Measurements from ENCODE around the gene F5. TPM values are rescaled to one million over a fixed set of nuclear protein-coding genes. Genes with fewer than 3 reads are reported as not detected.
"Not testable (repeated sequence)": the region's sequence is repeated elsewhere in the genome, so short reads cannot be mapped to it uniquely, and the experiment has no call there.

Gene F5
- total and polyA plus RNA-seq, 2 donors (not counting 1 experiment from before 2014, with no cell fraction given), result 0.01 to 0.27 TPM

DNA sequence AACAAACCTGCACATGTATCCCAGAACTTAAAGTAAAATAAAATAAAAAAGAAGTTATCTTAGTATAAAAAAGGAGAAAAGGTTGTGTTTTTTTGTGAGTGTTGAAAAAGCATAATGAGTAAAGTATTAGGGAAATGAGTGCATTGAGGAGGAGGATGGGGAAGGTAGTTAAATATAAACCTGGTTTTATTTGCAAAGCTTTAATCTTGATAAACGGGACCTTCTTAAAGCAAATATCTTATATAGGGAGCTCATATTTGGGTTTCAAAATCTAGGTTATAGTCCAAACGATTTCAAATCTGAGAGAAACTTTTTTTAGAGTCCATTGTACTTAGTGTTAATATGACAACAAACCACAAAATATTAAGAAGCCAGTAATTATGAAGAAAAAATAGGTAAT lies 78.9 kb downstream of the F5 start:
- Histone ChIP-seq H3K79me2 (ENCODE audit: control insufficient read depth, insufficient read depth, low read length) (no peaks in the 10 kb centered on the region), H3K27ac (ENCODE audit: low read length in 2 of 2) (no peak overlapping the region), H3K4me3 (ENCODE audit: control extremely low read depth in 1 of 5, extremely low read depth in 1 of 5, insufficient read depth in 1 of 5, low read depth in 2 of 5, low read length in 4 of 5) (no peak overlapping the region), H3K4me2 (replicated peaks; ENCODE audit: low read depth, low read length, poor library complexity, severe bottlenecking) (no peak overlapping the region), H4K20me1 (ENCODE audit: control insufficient read depth, insufficient read depth, low read length, poor library complexity, severe bottlenecking) (no peaks in the 10 kb centered on the region), H2AFZ (ENCODE audit: insufficient read depth, low read depth, low read length, poor library complexity, severe bottlenecking) (no peak overlapping the region), H3K36me3 (replicated peaks in 1 of 2; ENCODE audit: control extremely low read depth in 1 of 2, control insufficient read depth in 1 of 2, extremely low read depth in 1 of 2, insufficient read depth in 2 of 2, low read length in 1 of 2) (no peaks in the 10 kb centered on the region), H3K4me1 (ENCODE audit: control insufficient read depth in 2 of 2, insufficient read depth in 2 of 2, low read length in 2 of 2) (peaks cover 3 to 5% of the 10 kb centered on the region in 2 donors), H3K9ac (ENCODE audit: low read length) (no peak overlapping the region), H3K9me3 (ENCODE audit: control extremely low read depth in 1 of 3, control insufficient read depth in 2 of 3, insufficient read depth in 1 of 3, low read length in 2 of 3) (peaks cover 0 to 3% (median 0%) of the 10 kb centered on the region in 3 donors), H3K27me3 (replicated peaks in 1 of 4; ENCODE audit: control extremely low read depth in 1 of 4, control insufficient read depth in 3 of 4, insufficient read depth in 4 of 4, low read length in 3 of 4) (no peaks in the 10 kb centered on the region)
- WGBS (ENCODE audit: insufficient coverage), result no CpG with 5 or more reads among the region's 2 CpGs
- H3K4me1 Mint-ChIP-seq, result peaks cover 6% of the 10 kb centered on the region
- no peaks in the 10 kb centered on the region for H3K27me3 Mint-ChIP-seq
- ATAC-seq (ENCODE audit: low read depth) (no peak), DNase-seq (no peak)
- no peaks in the 10 kb centered on the region for H3K9me3 Mint-ChIP-seq (ENCODE audit: insufficient read depth)
- intact Hi-C loops (cut with micrococcal nuclease), result no loop called here
- CTCF ChIA-PET, result no interaction called here
- TF ChIP-seq EZH2 (IDR thresholded peaks at IDR 0.05; ENCODE audit: borderline replicate concordance, insufficient read depth, low read depth, low read length, poor library complexity, severe bottlenecking), result no peak
- TF ChIP-seq, protein P1, sequence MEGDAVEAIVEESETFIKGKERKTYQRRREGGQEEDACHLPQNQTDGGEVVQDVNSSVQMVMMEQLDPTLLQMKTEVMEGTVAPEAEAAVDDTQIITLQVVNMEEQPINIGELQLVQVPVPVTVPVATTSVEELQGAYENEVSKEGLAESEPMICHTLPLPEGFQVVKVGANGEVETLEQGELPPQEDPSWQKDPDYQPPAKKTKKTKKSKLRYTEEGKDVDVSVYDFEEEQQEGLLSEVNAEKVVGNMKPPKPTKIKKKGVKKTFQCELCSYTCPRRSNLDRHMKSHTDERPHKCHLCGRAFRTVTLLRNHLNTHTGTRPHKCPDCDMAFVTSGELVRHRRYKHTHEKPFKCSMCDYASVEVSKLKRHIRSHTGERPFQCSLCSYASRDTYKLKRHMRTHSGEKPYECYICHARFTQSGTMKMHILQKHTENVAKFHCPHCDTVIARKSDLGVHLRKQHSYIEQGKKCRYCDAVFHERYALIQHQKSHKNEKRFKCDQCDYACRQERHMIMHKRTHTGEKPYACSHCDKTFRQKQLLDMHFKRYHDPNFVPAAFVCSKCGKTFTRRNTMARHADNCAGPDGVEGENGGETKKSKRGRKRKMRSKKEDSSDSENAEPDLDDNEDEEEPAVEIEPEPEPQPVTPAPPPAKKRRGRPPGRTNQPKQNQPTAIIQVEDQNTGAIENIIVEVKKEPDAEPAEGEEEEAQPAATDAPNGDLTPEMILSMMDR (IDR thresholded peaks at IDR 0.05), result no peak
- POLR2A ChIA-PET, result no interaction called here
- no peak overlapping the region for H3K27ac Mint-ChIP-seq
- H3K4me3 Mint-ChIP-seq, result no peak overlapping the region

DNA sequence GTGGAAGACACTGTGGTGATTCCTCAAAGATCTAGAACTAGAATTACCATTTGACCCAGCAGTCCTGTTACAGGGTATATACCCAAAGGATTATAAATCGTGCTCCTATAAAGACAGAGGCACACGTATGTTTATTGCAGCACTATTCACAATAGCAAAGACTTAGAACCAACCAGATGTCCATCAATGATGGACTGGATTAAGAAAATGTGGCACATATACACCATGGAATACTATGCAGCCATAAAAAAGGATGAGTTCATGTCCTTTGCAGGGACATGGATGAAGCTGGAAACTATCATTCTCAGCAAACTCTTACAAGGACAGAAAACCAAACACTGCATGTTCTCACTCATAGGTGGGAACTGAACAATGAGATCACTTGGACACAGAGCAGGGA lies 82.7 kb downstream of the F5 start:
- ATAC-seq (ENCODE audit: low read depth); H3K9me3 ChIP-seq (ENCODE audit: control extremely low read depth in 1 of 3, control insufficient read depth in 2 of 3, insufficient read depth in 1 of 3, low read length in 2 of 3); H3K27me3 ChIP-seq (replicated peaks in 1 of 4; ENCODE audit: control extremely low read depth in 1 of 4, control insufficient read depth in 3 of 4, insufficient read depth in 4 of 4, low read length in 3 of 4); H2AFZ ChIP-seq (ENCODE audit: insufficient read depth, low read depth, low read length, poor library complexity, severe bottlenecking); intact Hi-C loops (cut with micrococcal nuclease); H3K4me1 ChIP-seq (ENCODE audit: control insufficient read depth in 2 of 2, insufficient read depth in 2 of 2, low read length in 2 of 2); POLR2A ChIA-PET; H3K4me1 Mint-ChIP-seq; H3K36me3 ChIP-seq (replicated peaks in 1 of 2; ENCODE audit: control extremely low read depth in 1 of 2, control insufficient read depth in 1 of 2, extremely low read depth in 1 of 2, insufficient read depth in 2 of 2, low read length in 1 of 2); H3K4me3 ChIP-seq (ENCODE audit: control extremely low read depth in 1 of 5, extremely low read depth in 1 of 5, insufficient read depth in 1 of 5, low read depth in 2 of 5, low read length in 4 of 5); H3K27ac Mint-ChIP-seq; H3K79me2 ChIP-seq (ENCODE audit: control insufficient read depth, insufficient read depth, low read length); H3K9ac ChIP-seq (ENCODE audit: low read length); H3K4me2 ChIP-seq (replicated peaks; ENCODE audit: low read depth, low read length, poor library complexity, severe bottlenecking); H4K20me1 ChIP-seq (ENCODE audit: control insufficient read depth, insufficient read depth, low read length, poor library complexity, severe bottlenecking); DNase-seq; H3K4me3 Mint-ChIP-seq; H3K27ac ChIP-seq (ENCODE audit: low read length in 2 of 2); CTCF ChIA-PET; H3K9me3 Mint-ChIP-seq (ENCODE audit: insufficient read depth): not testable (repeated sequence)
- WGBS (ENCODE audit: insufficient coverage), result no CpG with 5 or more reads among the region's 2 CpGs
- H3K27me3 Mint-ChIP-seq, result peaks cover 16% of the 10 kb centered on the region
